ENCODE measurements around the gene CEBPE. TPM values are rescaled to one million over a fixed set of nuclear protein-coding genes. Genes with fewer than 3 reads are reported as not detected.

CEBPE gene
- total and polyA plus RNA-seq, 2 donors (not counting 3 experiments of a cell fraction or from before 2014, with no cell fraction given): not detected

DNA sequence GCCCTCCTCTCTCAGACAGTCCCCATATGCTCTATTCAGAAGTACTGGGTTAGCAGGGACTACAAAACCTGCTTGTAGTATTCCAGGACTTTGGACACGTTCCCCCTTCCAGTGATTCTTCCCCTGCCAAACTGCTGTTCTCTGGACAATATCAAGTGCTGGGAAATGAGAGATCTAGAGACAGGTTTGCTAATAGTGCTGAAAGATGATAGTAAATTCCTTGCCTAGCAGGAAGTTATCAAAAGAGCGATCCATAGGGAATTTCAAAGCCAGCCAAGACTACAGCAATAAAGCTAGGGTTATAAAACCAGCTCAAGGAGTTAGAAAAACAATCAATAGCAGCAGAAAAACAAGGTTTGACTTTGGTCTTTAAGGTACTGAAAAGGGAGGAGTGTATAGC is 49.2 kb upstream of the CEBPE start:
- BruUV-seq (replicated peaks): no TSS peak
- TF ChIP-seq CTCF (IDR thresholded peaks at IDR 0.05; ENCODE audit: extremely low read depth in 1 of 2, insufficient read depth in 1 of 2, low read depth in 1 of 2, low read length in 2 of 2) (no peak), EZH2 (IDR thresholded peaks at IDR 0.05; ENCODE audit: borderline replicate concordance, low read depth, low read length, severe bottlenecking) (no peak), GATA2 (IDR thresholded peaks at IDR 0.05; ENCODE audit: insufficient read depth, insufficient read length, low read depth, low read length) (no peak), POLR2A (IDR thresholded peaks at IDR 0.05; ENCODE audit: low read depth, low read length) (no peak), JUN (IDR thresholded peaks at IDR 0.05; ENCODE audit: borderline replicate concordance, insufficient read depth, insufficient read length, low read depth) (no peak), POLR2AphosphoS5 (IDR thresholded peaks at IDR 0.05; ENCODE audit: insufficient read depth, low read depth, low read length) (no peak), FOS (IDR thresholded peaks at IDR 0.05; ENCODE audit: borderline replicate concordance, insufficient read depth, low read length) (no peak), MYC (IDR thresholded peaks at IDR 0.05; ENCODE audit: low read depth, low read length) (no peak), MAX (IDR thresholded peaks at IDR 0.05; ENCODE audit: insufficient read depth, insufficient read length) (no peak)
- no peaks in the 10 kb centered on the region for H3K9me3 ChIP-seq (replicated peaks; ENCODE audit: control insufficient read depth, insufficient read depth, low read length)
- intact Hi-C loops (cut with micrococcal nuclease): no loop called here
- H3K27ac ChIP-seq (ENCODE audit: insufficient read depth, low read depth, low read length): no peak overlapping the region
- no peak overlapping the region for H3K4me3 ChIP-seq (replicated peaks in 1 of 3; ENCODE audit: insufficient read depth in 1 of 3, low read depth in 1 of 3, low read length in 3 of 3)
- no peak overlapping the region for H3K4me2 ChIP-seq (ENCODE audit: insufficient read depth, low read length)
- no peaks in the 10 kb centered on the region for H4K20me1 ChIP-seq (replicated peaks; ENCODE audit: control insufficient read depth, extremely low read depth, insufficient read depth, low read length)
- POLR2A ChIA-PET: no interaction called here
- dilution Hi-C loops (cut with MboI; ENCODE audit: extremely low pct_ligation_motif_present, low sequenced_read_pairs): no loop called here
- no peaks in the 10 kb centered on the region for H3K9me1 ChIP-seq (replicated peaks; ENCODE audit: control insufficient read depth, extremely low read depth, insufficient read depth, low read length)
- no peak overlapping the region for H2AFZ ChIP-seq (ENCODE audit: low read depth, low read length)
- no peak for FAIRE-seq
- CTCF ChIA-PET: interaction anchor here (0.5 to 25.6 kb wide), 2 partner anchors 14 to 43 kb away, joined by 3 to 1289 read pairs; partner anchors contain the start of gene CEBPE
- H3K79me2 ChIP-seq (ENCODE audit: control insufficient read depth, insufficient read depth, low read length): no peaks in the 10 kb centered on the region
- H3K9ac ChIP-seq (replicated peaks; ENCODE audit: extremely low read depth, insufficient read depth, low read length): no peak overlapping the region
- DNase-seq (ENCODE audit: low read depth, low spot score): no peak
- no peaks in the 10 kb centered on the region for H3K36me3 ChIP-seq (ENCODE audit: control insufficient read depth in 2 of 2, extremely low read depth in 1 of 2, insufficient read depth in 2 of 2, low read length in 2 of 2)
- H3K4me1 ChIP-seq (ENCODE audit: control insufficient read depth, extremely low read depth, insufficient read depth, low read length): no peaks in the 10 kb centered on the region
- peaks cover 5 to 15% of the 10 kb centered on the region in 2 experiments for H3K27me3 ChIP-seq (ENCODE audit: control insufficient read depth in 2 of 2, insufficient read depth in 2 of 2, low read length in 2 of 2)

All from endothelial cell of umbilical vein (primary cell).